GM18519 (cell line): Measurements from ENCODE around the gene BABAM1.

Source experiments
- ATAC-seq: cut with Tn5 transposase; IDR thresholded peaks from one replicate; pipeline ENCODE4 v1.9.1; 2021; ENCODE audit warnings: mild to moderate bottlenecking, moderate library complexity; ENCODE audit not compliant: unreplicated experiment, low FRiP score

Gene BABAM1

GRCh38 chr19:17243211-17243829 lies 23.9 kb upstream of the BABAM1 start:
- ATAC-seq, result no peak

GRCh38 chr19:17243830-17244617 lies 23.2 kb upstream of the BABAM1 start:
- no peak for ATAC-seq

GRCh38 chr19:17244618-17245534 lies 22.4 kb upstream of the BABAM1 start:
- no peak for ATAC-seq

- no peak for ATAC-seq
Observed at GRCh38 chr19:17245535-17245984, 21.7 kb upstream of the BABAM1 start, which contains the start of gene NR2F6. Gene NR2F6 (minus strand): TSS chr19:17245919. CDS start chr19:17245220, 699 bp downstream.

GRCh38 chr19:17246681-17247425 lies 20.4 kb upstream of the BABAM1 start:
- no peak for ATAC-seq

GRCh38 chr19:17248011-17248776 lies 19.0 kb upstream of the BABAM1 start:
- no peak for ATAC-seq

- no peak for ATAC-seq
Observed at GRCh38 chr19:17249887-17250548, 17.2 kb upstream of the BABAM1 start.

- ATAC-seq, result no peak
Observed at GRCh38 chr19:17254636-17255035, 12.6 kb upstream of the BABAM1 start.

GRCh38 chr19:17255150-17255621 lies 12.1 kb upstream of the BABAM1 start:
- no peak for ATAC-seq

- ATAC-seq, result no peak
Observed at GRCh38 chr19:17256130-17256529, 11.1 kb upstream of the BABAM1 start.

- ATAC-seq, result no peak
Observed at GRCh38 chr19:17259118-17259780, 8.0 kb upstream of the BABAM1 start.

- no peak for ATAC-seq
Observed at GRCh38 chr19:17259934-17260333, 7.3 kb upstream of the BABAM1 start.

GRCh38 chr19:17260842-17261325 lies 6.4 kb upstream of the BABAM1 start:
- ATAC-seq, result no peak

- no peak for ATAC-seq
Observed at GRCh38 chr19:17262557-17262956, 4.7 kb upstream of the BABAM1 start.

- no peak for ATAC-seq
Observed at GRCh38 chr19:17263712-17264640, 3.3 kb upstream of the BABAM1 start.

- ATAC-seq, result no peak
Observed at GRCh38 chr19:17264641-17264979, 2.6 kb upstream of the BABAM1 start, which contains the start of gene USHBP1. Gene USHBP1 (minus strand): TSS chr19:17264745. CDS start chr19:17264299, 446 bp downstream.

GRCh38 chr19:17266026-17266425 lies 1.2 kb upstream of the BABAM1 start:
- ATAC-seq, result no peak
